HCT116 (cell line): ENCODE results near the gene PACRG. TPM values are rescaled to one million over a fixed set of nuclear protein-coding genes. Genes with fewer than 3 reads are reported as not detected.

ENCODE experiments used
- ATAC-seq: fragments of 200-7000 bp; cut with Tn5 transposase; 2 replicates; pipeline ENCODE4 v1.9.1; 2020; ENCODE audit warnings: mild to moderate bottlenecking, moderate library complexity
- BruUV-seq: library from RNA; stranded (reverse); fragments of 400-500 nt; replicated peaks from 2 replicates; lab custom pipeline; 2021; lab: Mats Ljungman, UMichigan
- CTCF ChIA-PET: fragments of 300-600 bp; sonication (Branson Sonifier 250); formaldehyde crosslinking; loops from one replicate; lab custom pipeline; 2021; ENCODE audit warnings: antibody characterized with exemption; lab: Charles Lee
- POLR2A ChIA-PET: fragments of 300-600, 350-600 bp; sonication (Branson Sonifier 250); formaldehyde crosslinking; loops from one replicate; lab custom pipeline; 2021; ENCODE audit warnings: antibody characterized with exemption; lab: Charles Lee
- RAD21 ChIA-PET, 2 experiments: fragments of 300-600 bp; sonication (Branson Sonifier 250); formaldehyde crosslinking; loops; one replicate each; lab custom pipeline; 2023; ENCODE audit warnings: low total read pairs in 2 of 2; ENCODE audit not compliant: uncharacterized antibody in 2 of 2, unreplicated experiment in 2 of 2, low non-redundant PET in 1 of 2; lab: Charles Lee
- DNase-seq: peaks from one replicate; pipeline ENCODE4 v3.0.0-alpha.2; 2010; ENCODE audit warnings: low read depth, low spot score
- H2AFZ ChIP-seq: fragments of 200-600 bp; shearing (Covaris generic), sonication (generic); 2 replicates; pipeline ENCODE4 v1.6.1; 2017; ENCODE audit warnings: low read depth, mixed run types, mixed read lengths, antibody characterized with exemption, low read length; ENCODE audit not compliant: poor library complexity, severe bottlenecking
- H3K27ac ChIP-seq: 2 replicates; pipeline ENCODE4 v1.5.1; 2012; ENCODE audit warnings: low read depth, low read length
- H3K27me3 ChIP-seq: fragments of 200-600 bp; sonication (generic); 2 replicates; pipeline ENCODE4 v1.6.1; 2016; ENCODE audit warnings: mixed run types, low read length, mixed read lengths; ENCODE audit not compliant: insufficient read depth
- H3K36me3 ChIP-seq, 2 experiments: fragments of 200-500 bp in 1 of 2; fragments of 200-600 bp in 1 of 2; sonication (Bioruptor generic) in 1 of 2; sonication (generic) in 1 of 2; 2 replicates each; pipeline versions ENCODE4 v1.5.1 to v1.6.1; 2014 to 2016; ENCODE audit warnings: low read length in 2 of 2, inconsistent platforms in 1 of 2, mixed read lengths in 1 of 2, mixed run types in 1 of 2; ENCODE audit not compliant: insufficient read depth in 2 of 2, control insufficient read depth in 1 of 2
- H3K4me1 ChIP-seq, 2 experiments: fragments of 200-600 bp in 1 of 2; sonication (generic) in 1 of 2; 2 replicates each; pipeline versions ENCODE4 v1.5.1 to v1.6.1; 2012 to 2017; ENCODE audit warnings: low read length in 2 of 2, inconsistent platforms in 1 of 2, mild to moderate bottlenecking in 1 of 2, mixed read lengths in 1 of 2, mixed run types in 1 of 2, moderate library complexity in 1 of 2; ENCODE audit not compliant: insufficient read depth in 2 of 2, control insufficient read depth in 1 of 2
- H3K4me2 ChIP-seq: fragments of 200-600 bp; sonication (generic); 2 replicates; pipeline ENCODE4 v1.6.1; 2017; ENCODE audit warnings: mixed run types, low read length, mixed read lengths
- H3K4me3 ChIP-seq, 2 experiments: fragments of 200-600 bp in 1 of 2; sonication (generic) in 1 of 2; replicated peaks in 1 of 2; 2 replicates each; pipeline ENCODE4 v1.5.1; 2011 to 2016; ENCODE audit warnings: low read length in 2 of 2, control low read depth in 1 of 2, low read depth in 1 of 2, mild to moderate bottlenecking in 1 of 2, mixed read lengths in 1 of 2, mixed run types in 1 of 2
- H3K79me2 ChIP-seq: fragments of 200-600 bp; sonication (generic); 2 replicates; pipeline ENCODE4 v1.6.1; 2017; ENCODE audit warnings: mild to moderate bottlenecking, mixed run types, low read length, moderate library complexity, mixed read lengths; ENCODE audit not compliant: insufficient read depth
- H3K9ac ChIP-seq: fragments of 200-600 bp; sonication (generic); 2 replicates; pipeline ENCODE4 v1.6.1; 2016; ENCODE audit warnings: low read length, mixed read lengths
- H3K9me2 ChIP-seq: fragments of 200-600 bp; sonication (generic), shearing (Covaris generic); 2 replicates; pipeline ENCODE4 v1.6.1; 2017; ENCODE audit warnings: mixed run types, mild to moderate bottlenecking, moderate library complexity; ENCODE audit not compliant: insufficient read depth
- H3K9me3 ChIP-seq, 2 experiments: fragments of 200-500 bp in 1 of 2; fragments of 200-600 bp in 1 of 2; sonication (Bioruptor generic) in 1 of 2; sonication (generic) in 1 of 2; 2 replicates each; pipeline ENCODE4 v1.6.1; 2014 to 2017; ENCODE audit warnings: low read length in 2 of 2, mixed read lengths in 2 of 2, inconsistent platforms in 1 of 2, low read depth in 1 of 2, mild to moderate bottlenecking in 1 of 2, mixed run types in 1 of 2, moderate library complexity in 1 of 2; ENCODE audit not compliant: control insufficient read depth in 1 of 2, insufficient read depth in 1 of 2
- H4K20me1 ChIP-seq: fragments of 200-600 bp; sonication (generic), shearing (Covaris generic); 2 replicates; pipeline ENCODE4 v1.6.1; 2017; ENCODE audit warnings: mixed run types, mild to moderate bottlenecking, moderate library complexity; ENCODE audit not compliant: insufficient read depth
- CBX3 ChIP-seq: IDR thresholded peaks from 2 replicates; pipeline ENCODE4 v1.6.1; 2012; ENCODE audit warnings: low read depth
- EGR1 ChIP-seq: IDR thresholded peaks from 2 replicates; pipeline ENCODE4 v1.6.1; 2012; ENCODE audit warnings: low read depth
- EZH2 ChIP-seq: fragments of 200-600 bp; sonication (generic); IDR thresholded peaks from 2 replicates; pipeline ENCODE4 v1.6.1; 2017; ENCODE audit warnings: antibody characterized with exemption, mixed run types
- EZH2phosphoT487 ChIP-seq: fragments of 200-600 bp; IDR thresholded peaks from 2 replicates; pipeline ENCODE4 v1.6.1; 2018; ENCODE audit warnings: antibody characterized with exemption, borderline replicate concordance
- POLR2A ChIP-seq: IDR thresholded peaks from 2 replicates; pipeline ENCODE4 v1.7.0; 2011; ENCODE audit warnings: borderline replicate concordance; ENCODE audit not compliant: insufficient read depth, insufficient read length; ENCODE audit errors: extremely low read depth
- POLR2AphosphoS5 ChIP-seq: IDR thresholded peaks from 2 replicates; pipeline ENCODE4 v1.6.1; 2011; ENCODE audit warnings: mild to moderate bottlenecking, low read depth, low read length, moderate library complexity
- SIN3A ChIP-seq: IDR thresholded peaks from 2 replicates; pipeline ENCODE4 v1.6.1; 2012; ENCODE audit warnings: low read depth
- YY1 ChIP-seq: IDR thresholded peaks from 2 replicates; pipeline ENCODE4 v1.6.1; 2011; ENCODE audit warnings: low read length, low read depth, moderate library complexity, mild to moderate bottlenecking; ENCODE audit not compliant: insufficient replicate concordance; ENCODE audit errors: extremely low read depth
- intact Hi-C: fragments of 100-400 bp; cut with micrococcal nuclease; formaldehyde crosslinking; loops from 2 replicates; pipeline ENCODE4 v1.10.0; 2022
- total RNA-seq: library from RNA; stranded (reverse); gene quantifications from one replicate; pipeline ENCODE4 v1.2.1, GENCODE V29; 2021; ENCODE audit not compliant: unreplicated experiment
- TF ChIP-seq, protein P1 (sequence below): IDR thresholded peaks from 2 replicates; pipeline ENCODE4 v1.6.1; 2012
- TF ChIP-seq, protein P2 (sequence below), 3 experiments: fragments of 200-600 bp in 1 of 3; sonication (generic) in 1 of 3; IDR thresholded peaks in 2 of 3; conservative IDR thresholded peaks in 1 of 3; 2 replicates each; pipeline ENCODE4 v1.5.1; 2012 to 2017; ENCODE audit warnings: low read depth in 2 of 3, low read length in 2 of 3, antibody characterized with exemption in 1 of 3, borderline replicate concordance in 1 of 3, control low read depth in 1 of 3, mild to moderate bottlenecking in 1 of 3, mixed read lengths in 1 of 3, mixed run types in 1 of 3, moderate library complexity in 1 of 3; ENCODE audit not compliant: insufficient read depth in 1 of 3
- TF ChIP-seq, protein P3 (sequence below): IDR thresholded peaks from 2 replicates; pipeline ENCODE4 v1.6.1; 2011; ENCODE audit warnings: mild to moderate bottlenecking, low read length, moderate library complexity; ENCODE audit not compliant: insufficient replicate concordance; ENCODE audit errors: extremely low read depth

The PACRG gene
- total RNA-seq, 1 experiment from 2014 or later = 0.71 TPM

DNA sequence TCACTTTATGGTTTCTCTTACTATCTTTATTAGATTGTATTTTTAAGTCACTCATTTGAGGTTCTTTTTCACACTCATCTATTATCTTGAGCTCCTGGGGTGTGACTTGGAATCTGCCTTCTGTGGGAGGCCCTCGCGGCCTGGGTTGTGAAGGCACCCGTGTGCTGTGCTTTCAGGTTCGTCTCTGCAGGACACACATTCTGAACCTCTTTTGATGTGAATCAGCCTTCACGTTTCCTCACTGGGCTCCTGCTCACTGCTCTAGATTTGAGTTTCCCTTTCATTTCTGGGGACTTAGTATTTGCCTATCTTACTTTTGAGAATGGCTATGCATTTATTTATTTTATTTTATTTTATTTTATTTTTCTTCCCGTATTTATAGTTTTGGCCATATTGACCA is 97.8 kb downstream of the PACRG start (continued):
- TF ChIP-seq CBX3 = no peak
- TF ChIP-seq EZH2phosphoT487 = no peak
- TF ChIP-seq, protein P1, sequence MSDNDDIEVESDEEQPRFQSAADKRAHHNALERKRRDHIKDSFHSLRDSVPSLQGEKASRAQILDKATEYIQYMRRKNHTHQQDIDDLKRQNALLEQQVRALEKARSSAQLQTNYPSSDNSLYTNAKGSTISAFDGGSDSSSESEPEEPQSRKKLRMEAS = no peak
- TF ChIP-seq, protein P2, sequence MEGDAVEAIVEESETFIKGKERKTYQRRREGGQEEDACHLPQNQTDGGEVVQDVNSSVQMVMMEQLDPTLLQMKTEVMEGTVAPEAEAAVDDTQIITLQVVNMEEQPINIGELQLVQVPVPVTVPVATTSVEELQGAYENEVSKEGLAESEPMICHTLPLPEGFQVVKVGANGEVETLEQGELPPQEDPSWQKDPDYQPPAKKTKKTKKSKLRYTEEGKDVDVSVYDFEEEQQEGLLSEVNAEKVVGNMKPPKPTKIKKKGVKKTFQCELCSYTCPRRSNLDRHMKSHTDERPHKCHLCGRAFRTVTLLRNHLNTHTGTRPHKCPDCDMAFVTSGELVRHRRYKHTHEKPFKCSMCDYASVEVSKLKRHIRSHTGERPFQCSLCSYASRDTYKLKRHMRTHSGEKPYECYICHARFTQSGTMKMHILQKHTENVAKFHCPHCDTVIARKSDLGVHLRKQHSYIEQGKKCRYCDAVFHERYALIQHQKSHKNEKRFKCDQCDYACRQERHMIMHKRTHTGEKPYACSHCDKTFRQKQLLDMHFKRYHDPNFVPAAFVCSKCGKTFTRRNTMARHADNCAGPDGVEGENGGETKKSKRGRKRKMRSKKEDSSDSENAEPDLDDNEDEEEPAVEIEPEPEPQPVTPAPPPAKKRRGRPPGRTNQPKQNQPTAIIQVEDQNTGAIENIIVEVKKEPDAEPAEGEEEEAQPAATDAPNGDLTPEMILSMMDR (IDR thresholded peaks at IDR 0.05 in 2 of 3, conservative IDR thresholded peaks at IDR 0.05 in 1 of 3; ENCODE audit: borderline replicate concordance in 1 of 3, insufficient read depth in 1 of 3, low read depth in 2 of 3, low read length in 2 of 3) = no peak
- no peak for TF ChIP-seq YY1
- no peak for TF ChIP-seq EZH2

DNA sequence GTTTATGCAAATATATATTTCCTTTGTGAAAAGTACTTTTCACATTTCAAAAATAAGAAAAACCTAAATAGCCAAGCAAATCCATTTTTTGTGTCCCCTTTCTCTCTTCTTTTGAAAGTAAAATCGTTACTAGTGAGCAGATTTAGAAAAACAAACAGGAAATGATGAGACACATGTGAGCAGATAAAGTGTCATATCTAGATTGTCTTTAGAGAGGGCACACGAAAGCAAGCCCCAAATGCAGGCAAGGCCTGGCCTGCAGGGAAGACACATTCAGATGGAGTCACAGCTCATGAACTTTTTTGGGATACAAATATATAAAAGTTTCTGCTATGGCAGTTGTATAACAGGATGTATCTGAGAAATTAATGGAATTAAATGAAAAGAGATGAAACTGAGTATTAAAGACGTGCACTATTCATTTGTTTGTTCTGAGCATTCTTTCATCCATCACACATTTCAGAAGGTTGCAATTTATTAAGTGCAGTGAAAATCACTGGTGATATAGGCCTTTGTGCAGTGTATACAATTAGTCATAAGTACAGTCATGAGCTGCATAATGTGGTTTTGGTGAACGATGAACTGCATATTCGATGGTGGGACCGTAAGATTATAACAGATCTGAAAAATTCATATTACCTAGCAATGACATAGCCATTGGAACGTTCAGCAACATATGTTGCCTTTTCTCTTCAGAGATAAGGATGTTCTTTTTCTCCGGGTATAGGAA is 101.4 kb downstream of the PACRG start:
- H3K36me3 ChIP-seq = no peaks in the 10 kb centered on the region
- ChIA-PET POLR2A (no interaction called here), RAD21 (no interaction called here), CTCF (no interaction called here)
- no TSS peak for BruUV-seq
- H3K79me2 ChIP-seq = no peaks in the 10 kb centered on the region
- peaks cover 0 to 4% of the 10 kb centered on the region in 2 experiments; a peak in 1 of 4 replicates for H3K9me3 ChIP-seq
- no peak overlapping the region for H3K27ac ChIP-seq
- intact Hi-C loops = no loop called here
- TF ChIP-seq POLR2AphosphoS5 (no peak), EGR1 (no peak), POLR2A (no peak), SIN3A (no peak)
- TF ChIP-seq, protein P3, sequence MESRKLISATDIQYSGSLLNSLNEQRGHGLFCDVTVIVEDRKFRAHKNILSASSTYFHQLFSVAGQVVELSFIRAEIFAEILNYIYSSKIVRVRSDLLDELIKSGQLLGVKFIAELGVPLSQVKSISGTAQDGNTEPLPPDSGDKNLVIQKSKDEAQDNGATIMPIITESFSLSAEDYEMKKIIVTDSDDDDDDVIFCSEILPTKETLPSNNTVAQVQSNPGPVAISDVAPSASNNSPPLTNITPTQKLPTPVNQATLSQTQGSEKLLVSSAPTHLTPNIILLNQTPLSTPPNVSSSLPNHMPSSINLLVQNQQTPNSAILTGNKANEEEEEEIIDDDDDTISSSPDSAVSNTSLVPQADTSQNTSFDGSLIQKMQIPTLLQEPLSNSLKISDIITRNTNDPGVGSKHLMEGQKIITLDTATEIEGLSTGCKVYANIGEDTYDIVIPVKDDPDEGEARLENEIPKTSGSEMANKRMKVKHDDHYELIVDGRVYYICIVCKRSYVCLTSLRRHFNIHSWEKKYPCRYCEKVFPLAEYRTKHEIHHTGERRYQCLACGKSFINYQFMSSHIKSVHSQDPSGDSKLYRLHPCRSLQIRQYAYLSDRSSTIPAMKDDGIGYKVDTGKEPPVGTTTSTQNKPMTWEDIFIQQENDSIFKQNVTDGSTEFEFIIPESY = no peak
- no peak overlapping the region for H3K9ac ChIP-seq
- H2AFZ ChIP-seq = no peak overlapping the region
- H4K20me1 ChIP-seq = no peaks in the 10 kb centered on the region
- no peaks in the 10 kb centered on the region for H3K9me2 ChIP-seq
- no peaks in the 10 kb centered on the region for H3K4me1 ChIP-seq
- no peak for ATAC-seq
- no peaks in the 10 kb centered on the region for H3K27me3 ChIP-seq
- no peak for DNase-seq
- H3K4me2 ChIP-seq = no peak overlapping the region
- no peak overlapping the region for H3K4me3 ChIP-seq
